Endothelial cell of umbilical vein (primary cell): Measurements from ENCODE around the gene OR6C1. TPM values are rescaled to one million over a fixed set of nuclear protein-coding genes. Genes with fewer than 3 reads are reported as not detected.

Source experiments
- BruUV-seq: library from RNA; stranded (reverse); fragments of 400-500 nt; replicated peaks from 2 replicates; lab custom pipeline; 2021; lab: Mats Ljungman, UMichigan
- CTCF ChIA-PET: fragments of 300-600, 350-600 bp; sonication (Branson Sonifier 250); formaldehyde crosslinking; loops from one replicate; lab custom pipeline; 2021; ENCODE audit warnings: antibody characterized with exemption, inconsistent platforms; lab: Charles Lee
- POLR2A ChIA-PET: fragments of 300-600, 350-600 bp; sonication (Branson Sonifier 250); formaldehyde crosslinking; loops from one replicate; lab custom pipeline; 2021; ENCODE audit warnings: antibody characterized with exemption, inconsistent platforms; lab: Charles Lee
- DNase-seq: peaks from one replicate; pipeline ENCODE4 v3.0.0-alpha.2; 2011; ENCODE audit warnings: low read depth, low spot score
- FAIRE-seq: peaks from 2 replicates; lab custom pipeline; 2011; peaks lifted over from hg19 to GRCh38; lab: Jason Lieb, UNC
- H2AFZ ChIP-seq: 2 replicates; pipeline ENCODE4 v1.6.0; 2012; ENCODE audit warnings: low read depth, low read length, control low read depth, inconsistent platforms
- H3K27ac ChIP-seq: 2 replicates; pipeline ENCODE4 v1.5.1; 2011; ENCODE audit warnings: low read depth, mild to moderate bottlenecking, control low read depth, low read length, moderate library complexity; ENCODE audit not compliant: insufficient read depth
- H3K27me3 ChIP-seq, 2 experiments: 2 replicates each; pipeline versions ENCODE4 v1.6.0 to v1.6.1; 2011; ENCODE audit warnings: low read length in 2 of 2, mixed read lengths in 1 of 2; ENCODE audit not compliant: control insufficient read depth in 2 of 2, insufficient read depth in 2 of 2
- H3K36me3 ChIP-seq, 2 experiments: 2 replicates in 1 of 2; 3 replicates in 1 of 2; pipeline ENCODE4 v1.5.1; 2011; ENCODE audit warnings: low read length in 2 of 2, mild to moderate bottlenecking in 1 of 2, moderate library complexity in 1 of 2; ENCODE audit not compliant: control insufficient read depth in 2 of 2, insufficient read depth in 2 of 2; ENCODE audit errors: extremely low read depth in 1 of 2
- H3K4me1 ChIP-seq: 3 replicates; pipeline ENCODE4 v1.5.1; 2011; ENCODE audit warnings: mild to moderate bottlenecking, low read length; ENCODE audit not compliant: control insufficient read depth, insufficient read depth; ENCODE audit errors: extremely low read depth
- H3K4me2 ChIP-seq: 2 replicates; pipeline ENCODE4 v1.6.1; 2011; ENCODE audit warnings: low read length, control low read depth, mixed read lengths; ENCODE audit not compliant: insufficient read depth
- H3K4me3 ChIP-seq, 3 experiments: fragments of 200-600 bp in 1 of 3; sonication (generic), shearing (Covaris generic) in 1 of 3; replicated peaks in 1 of 3; 2 replicates each; pipeline ENCODE4 v1.5.1; 2011 to 2016; ENCODE audit warnings: control low read depth in 3 of 3, low read length in 3 of 3, mild to moderate bottlenecking in 2 of 3, inconsistent platforms in 1 of 3, low read depth in 1 of 3, moderate library complexity in 1 of 3; ENCODE audit not compliant: insufficient read depth in 1 of 3
- H3K79me2 ChIP-seq: 2 replicates; pipeline ENCODE4 v1.6.0; 2012; ENCODE audit warnings: low read length, inconsistent platforms; ENCODE audit not compliant: control insufficient read depth, insufficient read depth
- H3K9ac ChIP-seq: replicated peaks from 2 replicates; pipeline ENCODE3; 2011; ENCODE audit warnings: low read length, control low read depth; ENCODE audit not compliant: insufficient read depth; ENCODE audit errors: extremely low read depth
- H3K9me1 ChIP-seq: replicated peaks from 3 replicates; pipeline ENCODE4 v1.6.0; 2011; ENCODE audit warnings: mild to moderate bottlenecking, low read length; ENCODE audit not compliant: control insufficient read depth, insufficient read depth; ENCODE audit errors: extremely low read depth
- H3K9me3 ChIP-seq: replicated peaks from 2 replicates; pipeline ENCODE4 v1.5.1; 2012; ENCODE audit warnings: low read length, inconsistent platforms; ENCODE audit not compliant: control insufficient read depth, insufficient read depth
- H4K20me1 ChIP-seq: replicated peaks from 2 replicates; pipeline ENCODE3; 2011; ENCODE audit warnings: mild to moderate bottlenecking, low read length; ENCODE audit not compliant: control insufficient read depth, insufficient read depth; ENCODE audit errors: extremely low read depth
- EZH2 ChIP-seq: IDR thresholded peaks from 2 replicates; pipeline ENCODE4 v1.6.1; 2012; ENCODE audit warnings: borderline replicate concordance, low read depth, mild to moderate bottlenecking, moderate library complexity, low read length, inconsistent platforms; ENCODE audit not compliant: severe bottlenecking
- FOS ChIP-seq: IDR thresholded peaks from 2 replicates; pipeline ENCODE4 v1.6.1; 2011; ENCODE audit warnings: mild to moderate bottlenecking, low read length, moderate library complexity, borderline replicate concordance; ENCODE audit not compliant: insufficient read depth
- GATA2 ChIP-seq: IDR thresholded peaks from 2 replicates; pipeline ENCODE4 v1.7.0; 2011; ENCODE audit warnings: low read depth, mild to moderate bottlenecking, moderate library complexity, mixed read lengths, low read length; ENCODE audit not compliant: insufficient read length, insufficient read depth
- JUN ChIP-seq: IDR thresholded peaks from 2 replicates; pipeline ENCODE4 v1.6.1; 2011; ENCODE audit warnings: borderline replicate concordance, low read depth; ENCODE audit not compliant: insufficient read length, insufficient read depth
- MYC ChIP-seq: IDR thresholded peaks from one replicate; pipeline ENCODE4 v1.6.1; 2011; ENCODE audit warnings: mild to moderate bottlenecking, low read depth, low read length
- POLR2A ChIP-seq: IDR thresholded peaks from 2 replicates; pipeline ENCODE4 v1.6.1; 2012; ENCODE audit warnings: low read depth, mild to moderate bottlenecking, control low read depth, low read length
- dilution Hi-C: fragments of 300-500 bp; cut with MboI; formaldehyde crosslinking; loops from one replicate; pipeline ENCODE4 v1.15.0; 2019; ENCODE audit warnings: low sequenced_read_pairs; ENCODE audit not compliant: extremely low pct_ligation_motif_present
- intact Hi-C: fragments of 100-400 bp; cut with micrococcal nuclease; formaldehyde crosslinking; loops from one replicate; pipeline ENCODE4 v1.10.0; 2022
- polyA plus RNA-seq, 4 experiments: library from polyadenylated mRNA; depleted of rRNA in 3 of 4; stranded (reverse) in 3 of 4; unstranded in 1 of 4; fragments of >200 nt; gene quantifications; 2 replicates each; pipeline versions ENCODE4 v1.2.1 to v1.2.3, GENCODE V29; 2011 to 2012; ENCODE audit warnings: missing spikeins in 1 of 4
- total RNA-seq: library from RNA; stranded (reverse); gene quantifications from 2 replicates; pipeline ENCODE4 v1.2.3, GENCODE V29; 2021
- TF ChIP-seq, protein P1 (sequence below): IDR thresholded peaks from 2 replicates; pipeline ENCODE4 v1.6.1; 2011; ENCODE audit not compliant: insufficient read depth, insufficient read length
- TF ChIP-seq, protein P2 (sequence below), 2 donors: IDR thresholded peaks; 1 replicate in 1 of 2; 2 replicates in 1 of 2; pipeline ENCODE4 v1.5.1; 2011; ENCODE audit warnings: low read length in 2 of 2, mild to moderate bottlenecking in 2 of 2, moderate library complexity in 2 of 2, control low read depth in 1 of 2, inconsistent platforms in 1 of 2, low read depth in 1 of 2; ENCODE audit not compliant: insufficient read depth in 1 of 2; ENCODE audit errors: extremely low read depth in 1 of 2

The OR6C1 gene
- total and polyA plus RNA-seq, 2 donors (not counting 3 experiments of a cell fraction or from before 2014, with no cell fraction given), result not detected

DNA sequence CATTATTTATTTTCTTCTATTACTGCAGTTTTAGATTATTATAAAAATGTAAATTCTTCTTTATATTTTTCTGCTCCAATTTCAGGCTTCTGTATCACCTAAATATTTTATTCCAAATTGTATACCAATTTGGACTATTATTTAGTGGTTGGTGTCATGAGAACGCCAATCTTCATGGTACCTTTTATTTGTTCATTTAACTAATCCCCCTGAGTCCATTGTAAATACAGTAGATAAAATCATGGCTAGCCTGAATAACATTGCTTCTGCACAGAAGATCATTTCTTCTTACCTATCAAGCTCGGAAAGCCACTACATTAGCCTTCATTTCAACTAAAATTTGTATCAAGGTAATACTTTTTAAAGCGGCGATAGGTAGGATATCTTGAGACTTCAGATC lies 48.5 kb downstream of the OR6C1 start, which contains the start of gene OR6C75:
Gene OR6C75 (plus strand): TSS at position 301 of the 400 bp plus-strand sequence. CDS start 2,136 bp downstream, outside the sequence.
- FAIRE-seq (no peak), DNase-seq (no peak)
- Histone ChIP-seq H3K4me3 (no peak within 1 kb of the TSS), H3K4me2 (no peak within 1 kb of the TSS), H3K27me3 (no peaks in the 10 kb centered on the region), H3K4me1 (no peaks in the 10 kb centered on the region), H3K79me2 (no peaks in the 10 kb centered on the region), H2AFZ (no peak within 1 kb of the TSS), H3K9me3 (no peaks in the 10 kb centered on the region), H4K20me1 (no peaks in the 10 kb centered on the region), H3K36me3 (no peaks in the 10 kb centered on the region), H3K9me1 (no peaks in the 10 kb centered on the region), H3K9ac (no peak within 1 kb of the TSS), H3K27ac (no peak within 1 kb of the TSS)
- ChIA-PET POLR2A (no interaction called here), CTCF (no interaction called here)
- no TSS peak for BruUV-seq
- TF ChIP-seq EZH2 (no peak), JUN (no peak), GATA2 (no peak), MYC (no peak), FOS (no peak), POLR2A (no peak)
- TF ChIP-seq, protein P1, sequence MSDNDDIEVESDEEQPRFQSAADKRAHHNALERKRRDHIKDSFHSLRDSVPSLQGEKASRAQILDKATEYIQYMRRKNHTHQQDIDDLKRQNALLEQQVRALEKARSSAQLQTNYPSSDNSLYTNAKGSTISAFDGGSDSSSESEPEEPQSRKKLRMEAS, result no peak
- TF ChIP-seq, protein P2, sequence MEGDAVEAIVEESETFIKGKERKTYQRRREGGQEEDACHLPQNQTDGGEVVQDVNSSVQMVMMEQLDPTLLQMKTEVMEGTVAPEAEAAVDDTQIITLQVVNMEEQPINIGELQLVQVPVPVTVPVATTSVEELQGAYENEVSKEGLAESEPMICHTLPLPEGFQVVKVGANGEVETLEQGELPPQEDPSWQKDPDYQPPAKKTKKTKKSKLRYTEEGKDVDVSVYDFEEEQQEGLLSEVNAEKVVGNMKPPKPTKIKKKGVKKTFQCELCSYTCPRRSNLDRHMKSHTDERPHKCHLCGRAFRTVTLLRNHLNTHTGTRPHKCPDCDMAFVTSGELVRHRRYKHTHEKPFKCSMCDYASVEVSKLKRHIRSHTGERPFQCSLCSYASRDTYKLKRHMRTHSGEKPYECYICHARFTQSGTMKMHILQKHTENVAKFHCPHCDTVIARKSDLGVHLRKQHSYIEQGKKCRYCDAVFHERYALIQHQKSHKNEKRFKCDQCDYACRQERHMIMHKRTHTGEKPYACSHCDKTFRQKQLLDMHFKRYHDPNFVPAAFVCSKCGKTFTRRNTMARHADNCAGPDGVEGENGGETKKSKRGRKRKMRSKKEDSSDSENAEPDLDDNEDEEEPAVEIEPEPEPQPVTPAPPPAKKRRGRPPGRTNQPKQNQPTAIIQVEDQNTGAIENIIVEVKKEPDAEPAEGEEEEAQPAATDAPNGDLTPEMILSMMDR (IDR thresholded peaks at IDR 0.05; ENCODE audit: extremely low read depth in 1 of 2, insufficient read depth in 1 of 2, low read depth in 1 of 2, low read length in 2 of 2), result no peak
- dilution Hi-C loops (no loop called here), intact Hi-C loops (no loop called here)
